ENCODE results near the gene PHF5A. TPM values are rescaled to one million over a fixed set of nuclear protein-coding genes. Genes with fewer than 3 reads are reported as not detected.

Gene PHF5A
- total RNA-seq, 1 experiment from 2014 or later, result 62.9 TPM

DNA sequence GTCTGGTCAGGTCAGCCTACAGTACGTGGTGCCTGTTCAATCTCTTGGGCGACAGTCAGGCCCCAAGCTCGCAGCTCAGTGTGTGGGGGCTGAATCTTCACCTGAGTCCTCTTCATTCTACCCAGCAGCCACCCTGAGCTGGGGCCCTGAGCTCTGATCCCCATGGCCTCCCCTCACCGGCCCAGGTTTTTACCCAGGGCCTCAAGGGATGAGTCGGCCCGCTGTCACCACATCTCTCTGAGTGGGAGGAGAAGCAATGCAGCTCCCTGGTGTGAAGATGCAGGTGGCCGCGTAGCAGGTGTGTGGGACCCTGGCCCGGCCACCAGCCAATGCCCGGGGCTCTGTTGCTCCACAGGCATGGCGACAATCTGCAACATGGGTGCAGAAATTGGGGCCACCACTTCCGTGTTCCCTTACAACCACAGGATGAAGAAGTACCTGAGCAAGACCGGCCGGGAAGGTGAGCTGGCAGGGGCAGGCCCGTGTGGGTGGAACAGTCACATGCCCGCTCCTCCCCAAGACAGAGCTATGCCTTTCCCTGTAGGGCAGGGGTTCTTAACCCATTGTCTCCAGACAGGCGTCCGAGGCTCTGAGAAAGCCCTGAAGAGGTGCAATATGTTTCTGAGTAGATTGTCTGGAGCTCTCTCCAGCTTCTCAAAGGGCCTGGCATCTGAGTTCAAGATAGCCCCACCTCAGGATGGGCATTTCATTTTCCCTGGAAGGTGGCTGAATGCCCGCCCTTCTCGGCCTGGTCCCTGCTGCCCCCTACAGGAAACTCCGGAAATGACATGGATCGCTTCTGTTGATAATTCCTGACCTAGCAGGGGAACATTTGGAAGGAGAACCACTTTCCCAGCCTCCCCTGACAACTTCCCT lies 48.9 kb upstream of the PHF5A start:
- no peaks in the 10 kb centered on the region for H3K9me2 ChIP-seq (ENCODE audit: insufficient read depth)
- no peak overlapping the region for H3K4me2 ChIP-seq
- DNase-seq, result peak; percentile 53 to 75
- peaks cover 42% of the 10 kb centered on the region; the same call in 1 of the 2 replicates for H3F3A ChIP-seq (ENCODE audit: insufficient read depth, low read depth)
- no TSS peak for BruUV-seq (replicated peaks)
- 0 out of 2 replicates have a peak, but pooled peaks cover 8% of the 10 kb centered on the region for H4K20me1 ChIP-seq (ENCODE audit: insufficient read depth)
- H3K79me2 ChIP-seq (ENCODE audit: low read depth), result peaks cover 7% of the 10 kb centered on the region
- ChIA-PET CTCF (interaction anchor here (0.5 to 1.6 kb wide), 10 partner anchors 10 to 626 kb away, joined by 3 to 12 read pairs (median 4); partner anchors contain the start of genes ACO2, PHF5A and TEF), POLR2A (ENCODE audit: unreplicated experiment) (interaction anchor here (0.6 to 0.7 kb wide), 3 partner anchors 38 to 681 kb away, joined by 3 to 5 read pairs (median 5); partner anchors contain the start of gene TOB2)
- H3K27me3 ChIP-seq (ENCODE audit: insufficient read depth, low read depth), result no peaks in the 10 kb centered on the region
- no peak overlapping the region for H3K4me3 ChIP-seq
- no peaks in the 10 kb centered on the region for H3K9me3 ChIP-seq (ENCODE audit: insufficient read depth, low read depth)
- TF ChIP-seq, protein P1, sequence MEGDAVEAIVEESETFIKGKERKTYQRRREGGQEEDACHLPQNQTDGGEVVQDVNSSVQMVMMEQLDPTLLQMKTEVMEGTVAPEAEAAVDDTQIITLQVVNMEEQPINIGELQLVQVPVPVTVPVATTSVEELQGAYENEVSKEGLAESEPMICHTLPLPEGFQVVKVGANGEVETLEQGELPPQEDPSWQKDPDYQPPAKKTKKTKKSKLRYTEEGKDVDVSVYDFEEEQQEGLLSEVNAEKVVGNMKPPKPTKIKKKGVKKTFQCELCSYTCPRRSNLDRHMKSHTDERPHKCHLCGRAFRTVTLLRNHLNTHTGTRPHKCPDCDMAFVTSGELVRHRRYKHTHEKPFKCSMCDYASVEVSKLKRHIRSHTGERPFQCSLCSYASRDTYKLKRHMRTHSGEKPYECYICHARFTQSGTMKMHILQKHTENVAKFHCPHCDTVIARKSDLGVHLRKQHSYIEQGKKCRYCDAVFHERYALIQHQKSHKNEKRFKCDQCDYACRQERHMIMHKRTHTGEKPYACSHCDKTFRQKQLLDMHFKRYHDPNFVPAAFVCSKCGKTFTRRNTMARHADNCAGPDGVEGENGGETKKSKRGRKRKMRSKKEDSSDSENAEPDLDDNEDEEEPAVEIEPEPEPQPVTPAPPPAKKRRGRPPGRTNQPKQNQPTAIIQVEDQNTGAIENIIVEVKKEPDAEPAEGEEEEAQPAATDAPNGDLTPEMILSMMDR (conservative IDR thresholded peaks at IDR 0.05), result peak; percentile 99
- TF ChIP-seq EZH2 (IDR thresholded peaks at IDR 0.05; ENCODE audit: low read depth), result no peak
- H2AFZ ChIP-seq, result no peak overlapping the region
- peak overlapping the region; percentile 9; the same call in 1 of the 2 replicates for H3K27ac ChIP-seq
- H3K4me1 ChIP-seq (replicated peaks; ENCODE audit: insufficient read depth), result peaks cover 18% of the 10 kb centered on the region
- peaks cover 11% of the 10 kb centered on the region; the same call in 1 of the 2 replicates for H3K36me3 ChIP-seq (ENCODE audit: low read depth)
- intact Hi-C loops (cut with micrococcal nuclease; ENCODE audit: unreplicated experiment), result loop anchor here (1.0 to 10.0 kb wide), 5 partner anchors 49 to 333 kb away; partner anchors contain the start of gene PHF5A

DNA sequence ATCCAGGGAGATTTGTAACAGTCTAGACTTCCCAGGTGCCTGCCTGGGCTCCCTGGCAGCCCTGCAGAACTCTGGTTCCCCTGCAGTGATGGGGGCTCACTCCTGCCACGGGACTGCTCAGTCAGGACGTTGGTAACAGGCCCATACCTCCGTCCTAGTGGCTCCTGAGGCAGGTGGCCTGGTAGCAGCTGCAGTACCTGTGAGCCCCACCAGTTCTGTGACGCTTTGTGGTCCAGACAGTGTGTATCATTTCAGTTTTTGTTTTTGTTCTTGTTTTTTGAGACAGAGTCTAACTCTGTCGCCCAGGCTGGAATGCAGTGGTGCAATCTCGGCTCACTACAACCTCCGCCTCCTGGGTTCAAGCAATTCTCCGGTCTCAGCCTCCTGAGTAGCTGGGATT lies 48.0 kb upstream of the PHF5A start:
- Histone ChIP-seq H3K9me2 (ENCODE audit: insufficient read depth) (no peaks in the 10 kb centered on the region), H3K4me3 (no peak overlapping the region), H4K20me1 (ENCODE audit: insufficient read depth) (0 out of 2 replicates have a peak, but pooled peaks cover 8% of the 10 kb centered on the region), H3K27ac (no peak overlapping the region), H3K36me3 (ENCODE audit: low read depth) (peaks cover 17% of the 10 kb centered on the region), H3K4me1 (replicated peaks; ENCODE audit: insufficient read depth) (peaks cover 28% of the 10 kb centered on the region), H3K79me2 (ENCODE audit: low read depth) (peaks cover 7% of the 10 kb centered on the region), H3K27me3 (ENCODE audit: insufficient read depth, low read depth) (no peaks in the 10 kb centered on the region), H2AFZ (no peak overlapping the region), H3F3A (ENCODE audit: insufficient read depth, low read depth) (peaks cover 45% of the 10 kb centered on the region; the same call in 1 of the 2 replicates), H3K4me2 (no peak overlapping the region), H3K9me3 (ENCODE audit: insufficient read depth, low read depth) (no peaks in the 10 kb centered on the region)
- POLR2A ChIA-PET (ENCODE audit: unreplicated experiment), result no interaction called here
- intact Hi-C loops (cut with micrococcal nuclease; ENCODE audit: unreplicated experiment), result loop anchor here (2.0 to 10.0 kb wide), 3 partner anchors 68 to 332 kb away; no protein-coding TSS in a partner anchor
- TF ChIP-seq, protein P1 (conservative IDR thresholded peaks at IDR 0.05), result no peak
- no peak for TF ChIP-seq EZH2 (IDR thresholded peaks at IDR 0.05; ENCODE audit: low read depth)
- CTCF ChIA-PET, result no interaction called here
- DNase-seq, result no peak
- no TSS peak for BruUV-seq (replicated peaks)

DNA sequence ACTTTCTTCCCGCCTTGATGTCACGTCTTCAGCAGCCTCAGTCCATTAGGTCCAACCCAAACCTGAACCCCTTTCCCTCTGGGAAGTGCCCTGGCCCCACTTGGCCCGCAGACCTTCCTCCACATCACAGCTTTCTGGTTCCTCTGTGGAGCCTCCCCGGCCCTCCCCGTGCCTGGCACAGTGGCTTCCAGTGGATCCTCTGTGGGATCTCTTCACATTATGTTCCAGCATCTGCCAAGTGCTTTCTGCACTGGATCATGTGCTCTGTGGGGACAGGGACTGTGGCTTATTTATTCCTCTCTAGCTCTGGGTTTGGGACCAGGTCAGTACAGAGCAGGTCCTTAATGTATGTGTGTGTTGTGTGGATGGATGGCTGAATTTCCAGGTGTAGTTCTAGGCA lies 44.9 kb upstream of the PHF5A start:
- CTCF ChIA-PET, result interaction anchor here (0.6 kb wide), 2 partner anchors 68 to 113 kb away, joined by 3 to 4 read pairs; no protein-coding TSS in a partner anchor
- no peaks in the 10 kb centered on the region for H3K9me3 ChIP-seq (ENCODE audit: insufficient read depth, low read depth)
- peaks cover 29% of the 10 kb centered on the region for H3K4me1 ChIP-seq (replicated peaks; ENCODE audit: insufficient read depth)
- H3K27me3 ChIP-seq (ENCODE audit: insufficient read depth, low read depth), result no peaks in the 10 kb centered on the region
- peak overlapping the region; percentile 54 for H3K4me2 ChIP-seq
- no TSS peak for BruUV-seq (replicated peaks)
- TF ChIP-seq, protein P1 (conservative IDR thresholded peaks at IDR 0.05), result no peak
- POLR2A ChIA-PET (ENCODE audit: unreplicated experiment), result interaction anchor here (0.6 kb wide), 1 partner anchor 132 kb away, joined by 4 read pairs; no protein-coding TSS in a partner anchor
- H3K36me3 ChIP-seq (ENCODE audit: low read depth), result peaks cover 14% of the 10 kb centered on the region
- H3K27ac ChIP-seq, result no peak overlapping the region
- H4K20me1 ChIP-seq (ENCODE audit: insufficient read depth), result 0 out of 2 replicates have a peak, but pooled peaks cover 5% of the 10 kb centered on the region
- H3K4me3 ChIP-seq, result no peak overlapping the region
- H3K9me2 ChIP-seq (ENCODE audit: insufficient read depth), result no peaks in the 10 kb centered on the region
- H2AFZ ChIP-seq, result no peak overlapping the region
- no peak for DNase-seq
- peaks cover 37% of the 10 kb centered on the region; the same call in 1 of the 2 replicates for H3F3A ChIP-seq (ENCODE audit: insufficient read depth, low read depth)
- intact Hi-C loops (cut with micrococcal nuclease; ENCODE audit: unreplicated experiment), result loop anchor here (10.0 kb wide), 1 partner anchor 329 kb away; no protein-coding TSS in a partner anchor
- H3K79me2 ChIP-seq (ENCODE audit: low read depth), result peaks cover 7% of the 10 kb centered on the region

All from PC-9 (cell line).